Measurements from ENCODE around the gene OPTC.
A peak's percentile ranks its signal among the peaks of the same experiment; 100 is the strongest.

GRCh38 chr1:203467550-203467921, 26.4 kb upstream of the OPTC start:
- no peak for TF ChIP-seq CTCF (IDR thresholded peaks at IDR 0.05)
- no peak for TF ChIP-seq EP300 (IDR thresholded peaks at IDR 0.05)
- peak in 2 of 4 donors; percentile 7 to 8 for TF ChIP-seq POLR2AphosphoS5 (IDR thresholded peaks at IDR 0.05)

All from sigmoid colon (tissue), 4 donors.